K562 (cell line): ENCODE measurements around the gene STARD8.

Source experiments
- MAX ChIP-seq: sonication (generic); formaldehyde crosslinking; IDR thresholded peaks from 2 replicates; pipeline ENCODE4 v1.9.0; 2022; ENCODE audit warnings: mild to moderate bottlenecking, missing genetic modification reagents
- SNIP1 ChIP-seq: fragments of 450-650 bp; IDR thresholded peaks from 2 replicates; pipeline ENCODE4 v1.7.1; 2017; ENCODE audit warnings: low read depth, mild to moderate bottlenecking

- TF ChIP-seq SNIP1 (no peak), MAX (CRISPR knock-in tag) (no peak)
Measured at GRCh38 chrX:68651110-68651509, 3.6 kb downstream of the STARD8 start.
